Measurements from ENCODE around the gene COTL1. TPM values are rescaled to one million over a fixed set of nuclear protein-coding genes. Genes with fewer than 3 reads are reported as not detected.

Gene COTL1
- polyA plus RNA-seq, 1 donor: 120 TPM

GRCh38 chr16:84553873-84554399, 63.9 kb downstream of the COTL1 start:
- no peak for DNase-seq

DNA sequence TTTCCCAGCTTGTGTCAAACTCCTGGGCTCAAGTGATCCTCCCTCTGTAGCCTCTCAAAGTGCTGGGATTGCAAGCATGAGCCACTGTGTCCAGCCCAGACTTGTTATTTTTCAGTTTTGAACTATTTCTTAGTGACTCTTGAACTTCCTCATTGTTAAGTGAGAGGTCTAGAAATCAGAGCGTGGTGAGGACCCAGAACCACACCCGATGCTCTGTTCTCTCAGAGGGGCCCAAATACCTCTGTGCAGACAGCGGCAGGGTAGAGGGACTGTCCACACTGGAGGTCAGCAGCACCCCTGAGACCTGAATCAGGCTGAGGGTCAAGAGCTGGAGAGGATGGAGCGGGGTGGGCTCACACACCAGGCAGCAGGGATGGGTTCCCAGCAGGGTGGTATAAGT, 65.7 kb downstream of the COTL1 start:
- no peak for DNase-seq

DNA sequence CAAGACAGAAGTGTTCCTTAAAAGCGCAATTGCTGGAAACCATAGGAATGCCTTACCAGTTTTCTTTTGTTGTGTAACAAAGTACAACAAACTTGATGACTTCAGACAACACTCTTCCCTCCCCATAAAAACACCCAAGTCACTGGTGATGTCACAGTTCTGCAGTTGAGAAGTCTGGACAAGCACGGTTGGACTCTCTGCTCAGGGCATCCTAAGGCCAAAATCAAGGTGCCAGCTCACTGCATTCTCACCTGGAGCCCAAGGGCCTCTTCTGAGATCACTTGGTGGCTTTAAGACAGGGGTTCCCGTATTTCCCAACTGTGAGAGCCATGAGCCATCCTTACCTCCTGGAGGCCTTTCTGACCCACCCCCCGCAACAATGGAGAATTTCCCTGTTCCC, 67.8 kb downstream of the COTL1 start:
- DNase-seq: no peak

- no peak for DNase-seq
These were observed 68.7 kb downstream of the COTL1 start for GRCh38 chr16:84548971-84549844.

DNA sequence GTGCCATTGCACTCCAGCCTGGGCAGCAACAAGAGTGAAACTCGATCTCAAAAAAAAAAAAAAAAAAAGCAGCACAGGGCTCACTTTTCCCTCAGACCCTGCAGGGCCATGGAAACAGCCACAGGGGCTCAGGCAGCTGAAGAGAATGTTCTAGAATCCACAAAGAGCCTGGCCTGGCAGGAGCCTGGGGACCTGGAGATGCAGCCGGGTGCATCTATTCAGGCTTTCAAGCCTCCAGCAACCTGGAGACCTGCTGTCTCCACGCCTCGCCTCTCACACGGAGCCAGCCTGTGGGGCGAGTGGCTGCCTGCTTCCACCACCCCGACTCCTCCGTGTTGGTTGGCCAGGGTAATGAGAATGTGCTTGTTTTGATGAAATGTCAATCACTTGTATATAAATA, 69.4 kb downstream of the COTL1 start:
- DNase-seq: no peak

DNA sequence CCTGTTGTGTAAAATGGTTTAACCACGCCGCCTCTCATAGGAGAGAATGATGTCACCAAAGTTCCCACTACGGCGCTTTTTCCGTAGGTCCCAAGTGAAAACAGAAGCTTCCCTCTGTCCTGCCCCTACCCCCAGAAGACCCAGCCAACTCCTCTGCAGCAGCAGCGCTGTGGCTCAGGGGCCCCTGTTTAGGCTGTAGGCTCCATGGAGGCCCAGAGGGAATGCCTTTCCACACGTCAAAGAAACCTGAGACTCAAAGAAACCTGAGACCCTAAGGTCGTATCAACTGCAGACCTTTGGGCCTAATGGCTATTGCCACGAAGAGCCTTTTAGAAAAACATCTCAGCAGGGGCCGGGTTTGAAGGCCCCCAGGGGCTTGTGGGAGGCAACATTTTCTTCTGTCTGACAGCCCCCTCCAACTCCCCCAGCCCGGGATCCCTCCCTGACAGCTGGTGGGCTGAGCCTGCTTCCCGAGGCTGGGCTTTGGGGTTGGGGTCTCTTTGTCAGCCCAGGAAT, 70.3 kb downstream of the COTL1 start:
- no peak for DNase-seq

- DNase-seq: no peak
These were observed 71.0 kb downstream of the COTL1 start for GRCh38 chr16:84546669-84547545.

DNA sequence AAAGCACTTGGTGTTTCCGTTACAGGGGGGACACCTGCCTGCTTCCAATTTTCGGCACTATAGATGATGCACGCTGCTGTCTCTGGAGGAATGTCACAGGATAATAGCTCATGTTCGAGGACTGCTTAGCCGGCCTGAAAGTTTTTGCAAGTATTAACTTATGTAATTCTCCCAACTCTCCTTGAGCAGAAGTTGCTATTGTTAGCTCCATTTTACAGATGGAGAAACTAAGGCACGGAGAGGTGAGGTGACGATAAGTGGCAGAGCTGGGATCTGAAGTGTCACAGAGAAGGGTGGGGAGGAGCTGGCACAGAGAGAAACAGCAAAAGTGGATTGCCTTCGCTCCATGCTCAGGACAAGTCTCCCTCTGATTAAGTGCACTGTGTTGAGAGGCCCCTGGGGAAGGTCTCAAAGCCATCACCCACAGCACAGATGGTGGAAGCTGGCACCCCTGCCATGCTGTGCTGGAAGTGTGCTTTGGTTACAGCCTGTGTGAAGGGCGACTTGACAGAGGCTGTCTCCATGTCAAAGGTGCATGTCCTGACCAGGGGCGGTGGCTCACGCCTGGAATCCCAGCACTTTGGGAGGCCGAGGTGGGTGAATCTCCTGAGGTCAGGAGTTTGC, 72.7 kb downstream of the COTL1 start:
- DNase-seq: no peak

GRCh38 chr16:84544031-84544773, 73.7 kb downstream of the COTL1 start:
- DNase-seq: peak; percentile 74

DNA sequence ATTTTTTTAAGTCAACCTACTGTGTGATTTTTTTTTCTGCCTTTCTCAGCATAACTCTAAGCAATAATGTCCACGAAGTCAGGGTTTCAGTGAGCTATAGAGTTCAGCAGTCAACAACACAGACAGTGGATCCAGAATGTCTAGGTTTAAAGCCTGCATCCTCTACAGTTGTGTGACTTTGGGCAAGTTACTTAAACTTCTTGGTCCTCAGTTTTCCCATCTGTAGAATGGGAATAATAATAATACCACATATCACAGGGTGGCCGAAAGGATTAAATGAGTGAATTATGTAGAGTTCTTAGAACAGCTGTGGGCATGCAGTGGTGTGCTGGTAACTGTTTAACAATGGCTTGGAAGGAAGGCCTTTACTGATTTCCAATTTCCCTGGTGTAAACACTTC, 74.6 kb downstream of the COTL1 start:
- no peak for DNase-seq

- no peak for DNase-seq
These were observed 75.7 kb downstream of the COTL1 start for GRCh38 chr16:84541999-84542817.

DNA sequence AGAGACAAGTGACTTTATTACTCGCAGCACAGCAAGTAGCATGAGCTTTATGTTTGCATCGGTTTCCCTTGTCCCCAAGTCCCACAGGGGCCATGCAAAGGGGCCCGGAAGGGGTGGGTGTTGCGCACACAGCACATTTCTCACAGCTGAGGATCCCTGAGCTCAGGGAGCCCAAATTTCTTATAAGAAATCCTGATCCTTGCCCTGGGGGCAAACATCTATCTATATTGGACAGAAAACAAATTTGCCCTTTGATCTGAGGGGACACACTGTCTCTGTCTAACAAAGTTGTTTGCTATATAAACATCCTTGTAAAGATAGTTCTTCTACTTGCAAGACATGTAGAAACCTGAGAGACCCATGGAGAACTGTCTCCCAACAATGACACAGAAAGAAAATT, 77.7 kb downstream of the COTL1 start:
- no peak for DNase-seq

DNA sequence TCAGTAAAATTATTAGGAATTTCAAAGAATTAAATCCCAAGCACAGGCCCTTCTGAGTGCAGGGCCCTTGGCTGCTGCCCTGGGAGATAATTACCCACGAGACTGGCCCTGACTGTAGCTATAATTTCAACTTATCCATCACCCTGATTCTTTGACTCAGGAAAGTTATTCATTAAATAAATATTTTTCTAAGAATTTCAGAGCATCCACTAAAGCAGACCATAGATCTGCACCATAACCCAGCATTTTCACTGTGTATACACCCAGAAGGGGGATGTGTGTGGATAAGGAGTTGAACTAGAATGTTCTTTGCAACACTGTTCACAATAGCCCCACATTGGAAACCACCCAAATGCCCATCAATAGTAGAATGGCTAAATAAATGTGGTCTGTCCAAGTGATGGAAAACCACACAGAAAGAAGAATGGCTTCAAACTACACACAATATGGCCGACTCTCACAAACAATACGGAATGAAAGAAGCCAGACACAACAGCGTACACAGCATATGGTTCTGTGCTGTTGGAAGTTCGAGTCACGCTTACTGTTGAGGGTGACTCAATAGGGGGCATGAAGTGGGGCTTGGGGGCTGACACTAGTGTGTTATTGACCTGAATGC, 79.5 kb downstream of the COTL1 start:
- no peak for DNase-seq

DNA sequence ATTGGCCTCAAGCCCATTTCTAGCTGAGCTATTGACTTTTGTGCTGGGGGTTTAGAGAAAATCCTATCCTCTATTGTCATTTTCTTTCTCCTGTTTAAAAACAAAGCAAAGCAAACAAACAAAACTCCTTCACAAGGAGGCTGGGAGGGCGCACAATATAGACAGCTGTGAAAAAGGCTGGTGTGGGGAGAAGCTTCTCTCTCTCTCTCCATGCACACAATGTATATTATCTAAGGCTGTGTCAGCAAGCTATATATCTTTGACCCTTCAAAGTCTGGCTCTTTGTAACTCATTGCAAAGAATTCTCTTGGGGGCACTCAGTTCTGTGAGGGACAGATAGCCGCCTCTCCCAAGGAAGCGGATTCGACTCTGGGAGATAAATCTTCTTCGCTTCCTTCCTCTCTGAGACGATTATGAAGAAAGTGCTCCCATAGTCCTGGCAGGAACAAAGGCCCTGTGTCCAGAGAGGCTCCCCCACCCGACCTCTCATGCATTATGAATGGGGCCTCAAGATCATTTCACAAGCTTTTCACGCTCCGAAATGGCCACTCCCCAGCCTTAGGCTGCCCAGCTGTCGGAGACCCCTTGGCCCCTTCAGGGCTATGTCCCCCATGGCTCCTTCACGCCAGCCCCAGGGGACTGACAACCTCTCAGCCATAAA, 80.3 kb downstream of the COTL1 start:
- no peak for DNase-seq

GRCh38 chr16:84535851-84536250, 82.0 kb downstream of the COTL1 start:
- no peak for DNase-seq

GRCh38 chr16:84535408-84535807, 82.5 kb downstream of the COTL1 start:
- DNase-seq: peak; percentile 76

GRCh38 chr16:84534815-84535214, 83.1 kb downstream of the COTL1 start:
- DNase-seq: no peak

DNA sequence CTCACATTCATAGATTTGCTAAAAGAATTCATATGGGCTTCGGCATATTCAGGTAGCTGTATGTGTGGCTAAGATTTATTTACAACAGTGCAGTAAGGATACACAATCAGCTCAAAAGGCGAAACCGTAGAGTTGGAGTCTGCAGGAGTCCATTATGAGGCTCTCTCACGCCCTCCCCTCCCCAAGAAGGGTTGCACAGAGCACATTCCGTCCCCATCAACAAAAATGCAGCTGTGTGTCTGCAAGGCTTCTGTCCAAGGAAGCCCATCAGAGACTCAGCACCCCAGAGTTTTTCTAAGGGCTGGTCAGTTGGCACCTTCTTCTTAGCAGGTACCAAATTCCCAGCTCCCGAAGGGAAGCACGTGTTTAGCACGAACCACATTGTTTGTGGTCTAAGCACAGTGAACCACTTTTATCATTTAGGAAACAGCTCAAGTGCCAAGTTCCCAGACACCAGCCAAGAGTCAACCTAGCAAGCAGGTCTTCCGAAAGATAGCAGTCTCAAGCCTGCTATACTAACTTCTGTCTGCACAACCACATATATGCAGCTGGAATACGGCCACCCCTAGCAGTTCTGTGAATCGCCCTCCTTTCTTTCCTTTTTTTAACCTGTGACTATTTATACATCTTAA, 84.9 kb downstream of the COTL1 start:
- no peak for DNase-seq

DNA sequence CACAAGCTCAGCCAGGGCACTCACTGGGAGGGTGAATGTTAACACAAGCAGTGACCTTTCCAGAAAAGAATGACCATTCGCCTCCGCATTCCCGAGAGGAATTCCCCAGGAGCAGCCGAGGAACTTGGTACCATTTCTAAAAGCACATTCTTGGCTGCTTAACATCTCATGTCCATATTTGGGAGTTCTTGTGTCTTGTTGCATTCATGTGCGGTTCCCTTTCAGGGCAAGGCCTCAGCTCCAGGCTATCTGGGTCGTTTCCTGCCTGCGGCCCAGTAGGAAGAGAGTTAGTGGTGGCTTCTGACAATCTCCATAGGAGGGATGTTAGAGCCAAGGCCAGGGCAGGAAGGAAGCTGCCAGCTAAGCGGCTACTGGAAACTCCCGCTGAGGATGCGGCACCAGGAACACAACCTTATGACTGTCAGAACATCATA, 85.6 kb downstream of the COTL1 start:
- DNase-seq: no peak

Data from left kidney (tissue), 2 donors.